ENCODE measurements around the gene PTGFR.

The PTGFR gene

GRCh38 chr1:78491451-78492071 is 787 bp downstream of the PTGFR start:
- TF ChIP-seq CTCF (IDR thresholded peaks at IDR 0.05; ENCODE audit: extremely low read depth, insufficient read depth, missing control alignments), result no peak
- in situ Hi-C loops (cut with MboI; ENCODE audit: low pct_unique_long_range_greater_than_20kb, low sequenced_read_pairs, unreplicated experiment), result no loop called here
- no peak for DNase-seq (ENCODE audit: low spot score)

GRCh38 chr1:78492386-78492950 is 1.7 kb downstream of the PTGFR start:
- no peak for TF ChIP-seq CTCF (IDR thresholded peaks at IDR 0.05; ENCODE audit: extremely low read depth, insufficient read depth, missing control alignments)
- in situ Hi-C loops (cut with MboI; ENCODE audit: low pct_unique_long_range_greater_than_20kb, low sequenced_read_pairs, unreplicated experiment), result no loop called here
- no peak for DNase-seq (ENCODE audit: low spot score)

GRCh38 chr1:78493451-78493850 is 2.7 kb downstream of the PTGFR start:
- no peak for TF ChIP-seq CTCF (IDR thresholded peaks at IDR 0.05; ENCODE audit: extremely low read depth, insufficient read depth, missing control alignments)
- no peak for DNase-seq (ENCODE audit: low spot score)
- in situ Hi-C loops (cut with MboI; ENCODE audit: low pct_unique_long_range_greater_than_20kb, low sequenced_read_pairs, unreplicated experiment), result no loop called here

GRCh38 chr1:78497201-78497600 is 6.4 kb downstream of the PTGFR start:
- TF ChIP-seq CTCF (IDR thresholded peaks at IDR 0.05; ENCODE audit: extremely low read depth, insufficient read depth, missing control alignments), result no peak
- in situ Hi-C loops (cut with MboI; ENCODE audit: low pct_unique_long_range_greater_than_20kb, low sequenced_read_pairs, unreplicated experiment), result no loop called here
- DNase-seq (ENCODE audit: low spot score), result no peak

GRCh38 chr1:78500529-78500928 is 9.8 kb downstream of the PTGFR start:
- in situ Hi-C loops (cut with MboI; ENCODE audit: low pct_unique_long_range_greater_than_20kb, low sequenced_read_pairs, unreplicated experiment), result no loop called here
- no peak for TF ChIP-seq CTCF (IDR thresholded peaks at IDR 0.05; ENCODE audit: extremely low read depth, insufficient read depth, missing control alignments)
- no peak for DNase-seq (ENCODE audit: low spot score)

GRCh38 chr1:78501203-78501602 is 10.4 kb downstream of the PTGFR start:
- no peak for TF ChIP-seq CTCF (IDR thresholded peaks at IDR 0.05; ENCODE audit: extremely low read depth, insufficient read depth, missing control alignments)
- no peak for DNase-seq (ENCODE audit: low spot score)
- in situ Hi-C loops (cut with MboI; ENCODE audit: low pct_unique_long_range_greater_than_20kb, low sequenced_read_pairs, unreplicated experiment), result no loop called here

Data from GM13977 (cell line).